GM23338 (cell line): ENCODE data around the gene TSFM. TPM values are rescaled to one million over a fixed set of nuclear protein-coding genes. Genes with fewer than 3 reads are reported as not detected.
"Not testable (repeated sequence)": the region's sequence is repeated elsewhere in the genome, so short reads cannot be mapped to it uniquely, and the experiment has no call there.

Experiments
- ATAC-seq: fragments of 200-7000 bp; cut with Tn5 transposase; 3 replicates; pipeline ENCODE4 v1.9.1; 2020
- DNase-seq: peaks from one replicate; pipeline ENCODE4 v3.0.0-alpha.2; 2015; ENCODE audit warnings: low spot score
- H2AFZ ChIP-seq: fragments of 200-600 bp; sonication (generic); 2 replicates; pipeline ENCODE4 v1.8.0; 2016; ENCODE audit warnings: antibody characterized with exemption, mild to moderate bottlenecking, moderate library complexity
- H3F3A ChIP-seq: fragments of 200-600 bp; sonication (generic); replicated peaks from 2 replicates; pipeline ENCODE4 v1.8.0; 2017; ENCODE audit warnings: antibody characterized with exemption, mixed run types, low read depth
- H3K27ac ChIP-seq: fragments of 200-600 bp; sonication (generic); 2 replicates; pipeline ENCODE4 v1.6.1; 2016; ENCODE audit warnings: low read depth
- H3K27me3 ChIP-seq: fragments of 200-600 bp; sonication (generic); 2 replicates; pipeline ENCODE4 v1.8.0; 2016; ENCODE audit warnings: mild to moderate bottlenecking, mixed run types, moderate library complexity; ENCODE audit not compliant: insufficient read depth
- H3K36me3 ChIP-seq: fragments of 200-600 bp; sonication (generic); 2 replicates; pipeline ENCODE4 v1.8.0; 2016; ENCODE audit warnings: mild to moderate bottlenecking; ENCODE audit not compliant: insufficient read depth
- H3K4me1 ChIP-seq: fragments of 200-600 bp; sonication (generic); 2 replicates; pipeline ENCODE4 v1.8.0; 2016; ENCODE audit warnings: mild to moderate bottlenecking, moderate library complexity; ENCODE audit not compliant: insufficient read depth
- H3K4me2 ChIP-seq: fragments of 200-600 bp; sonication (generic); 2 replicates; pipeline ENCODE4 v1.7.1; 2017; ENCODE audit warnings: mixed run types
- H3K4me3 ChIP-seq: fragments of 200-600 bp; sonication (generic); 2 replicates; pipeline ENCODE4 v1.6.1; 2016; ENCODE audit warnings: mixed run types
- H3K79me2 ChIP-seq: fragments of 200-600 bp; sonication (generic); replicated peaks from 2 replicates; pipeline ENCODE4 v1.8.0; 2017; ENCODE audit warnings: mild to moderate bottlenecking; ENCODE audit not compliant: insufficient read depth
- H3K9me2 ChIP-seq: fragments of 200-600 bp; sonication (generic); 2 replicates; pipeline ENCODE4 v1.8.0; 2017; ENCODE audit not compliant: insufficient read depth
- H4K20me1 ChIP-seq: fragments of 200-600 bp; sonication (generic); replicated peaks from 2 replicates; pipeline ENCODE4 v1.8.0; 2017; ENCODE audit warnings: mild to moderate bottlenecking; ENCODE audit not compliant: insufficient read depth
- H3K27ac Mint-ChIP-seq: 2 replicates; pipeline ENCODE4 v1.8.0; 2020; ENCODE audit warnings: inconsistent platforms, mild to moderate bottlenecking, moderate library complexity, mixed read lengths
- H3K27me3 Mint-ChIP-seq: 3 replicates; pipeline ENCODE4 v1.8.0; 2022; ENCODE audit warnings: low read depth, mild to moderate bottlenecking, moderate library complexity, mixed read lengths, inconsistent platforms; ENCODE audit not compliant: insufficient read depth, poor library complexity
- H3K36me3 Mint-ChIP-seq: 3 replicates; pipeline ENCODE4 v1.8.0; 2021; ENCODE audit warnings: low read depth, mild to moderate bottlenecking, inconsistent platforms, moderate library complexity, mixed read lengths
- H3K4me1 Mint-ChIP-seq: 3 replicates; pipeline ENCODE4 v1.8.0; 2020; ENCODE audit warnings: mild to moderate bottlenecking, inconsistent platforms, mixed read lengths
- H3K4me3 Mint-ChIP-seq: 3 replicates; pipeline ENCODE4 v1.8.0; 2021; ENCODE audit warnings: moderate library complexity, mild to moderate bottlenecking, inconsistent platforms, mixed read lengths
- H3K9me3 Mint-ChIP-seq: 3 replicates; pipeline ENCODE4 v1.8.0; 2020; ENCODE audit warnings: moderate library complexity, mild to moderate bottlenecking, inconsistent platforms, mixed read lengths
- CREB1 ChIP-seq: fragments of 250-450 bp; sonication (Bioruptor Pico); IDR thresholded peaks from 2 replicates; pipeline ENCODE4 v1.5.0; 2020; ENCODE audit warnings: low read depth, mild to moderate bottlenecking, moderate library complexity
- ETS1 ChIP-seq: IDR thresholded peaks from 2 replicates; pipeline ENCODE4 v1.6.1; 2016; ENCODE audit warnings: antibody characterized with exemption
- EZH2 ChIP-seq: fragments of 200-600 bp; sonication (generic); IDR thresholded peaks from one replicate; pipeline ENCODE4 v1.8.0; 2017; ENCODE audit warnings: antibody characterized with exemption, mild to moderate bottlenecking, low read depth; ENCODE audit not compliant: unreplicated experiment
- EZH2phosphoT487 ChIP-seq: fragments of 200-600 bp; sonication (generic); IDR thresholded peaks from one replicate; pipeline ENCODE4 v1.8.1; 2018; ENCODE audit warnings: antibody characterized with exemption; ENCODE audit not compliant: unreplicated experiment
- NANOG ChIP-seq: IDR thresholded peaks from 2 replicates; pipeline ENCODE4 v1.6.1; 2016; ENCODE audit warnings: antibody characterized with exemption, borderline replicate concordance
- POLR2AphosphoS5 ChIP-seq: IDR thresholded peaks from 2 replicates; pipeline ENCODE4 v1.6.1; 2016; ENCODE audit warnings: antibody characterized with exemption, low read depth
- REST ChIP-seq: IDR thresholded peaks from one replicate; pipeline ENCODE4 v1.6.1; 2018; ENCODE audit warnings: antibody characterized with exemption; ENCODE audit not compliant: unreplicated experiment
- STAT1 ChIP-seq: IDR thresholded peaks from one replicate; pipeline ENCODE4 v1.6.1; 2016; ENCODE audit warnings: antibody characterized with exemption; ENCODE audit not compliant: unreplicated experiment
- ZNF331 ChIP-seq: fragments of 250-450 bp; sonication (Bioruptor Pico); IDR thresholded peaks from 2 replicates; pipeline ENCODE4 v1.5.0; 2020; ENCODE audit warnings: low read depth, mild to moderate bottlenecking, moderate library complexity
- polyA plus RNA-seq: library from polyadenylated mRNA; unstranded; fragments of >200 nt; fragmentation: Nextera tagmentation; extraction: Ambion mirVana; gene quantifications from 2 replicates; pipeline ENCODE4 v1.2.1, GENCODE V29; 2016
- total RNA-seq: library from RNA; depleted of rRNA; stranded (reverse); fragments of >200 nt; shearing (Covaris generic); gene quantifications from 2 replicates; pipeline ENCODE4 v1.2.3, GENCODE V29; 2014
- TF ChIP-seq, protein P1 (sequence below): fragments of 250-450 bp; sonication (Bioruptor Pico); IDR thresholded peaks from 2 replicates; pipeline ENCODE4 v1.5.0; 2020; ENCODE audit warnings: mild to moderate bottlenecking, moderate library complexity

TSFM gene
- total and polyA plus RNA-seq, 2 experiments from 2014 or later: 29.5 to 43.1 TPM

GRCh38 chr12:57772429-57773322 is 9.9 kb upstream of the TSFM start, which contains the start of gene EEF1AKMT3:
EEF1AKMT3 (plus strand) TSS chr12:57772614; CDS start chr12:57772725, 111 bp downstream.
- ATAC-seq (peak; percentile 62), DNase-seq (peak; percentile 73)
- H3K4me3 ChIP-seq: peak within 1 kb of the TSS; percentile 78
- Mint-ChIP-seq H3K27me3 (peaks cover 14% of the 10 kb centered on the region), H3K27ac (peak within 1 kb of the TSS; percentile 100), H3K4me1 (peaks cover 7% of the 10 kb centered on the region), H3K36me3 (peaks cover 33% of the 10 kb centered on the region), H3K4me3 (peak within 1 kb of the TSS; percentile 98), H3K9me3 (no peaks in the 10 kb centered on the region; the same call in 2 of the 3 replicates)
- H3K27ac ChIP-seq: peak within 1 kb of the TSS; percentile 95
- H3F3A ChIP-seq: no peaks in the 10 kb centered on the region; the same call in 1 of the 2 replicates
- peaks cover under 1% of the 10 kb centered on the region; the same call in 1 of the 2 replicates for H3K4me1 ChIP-seq
- TF ChIP-seq ETS1: no peak
- no peak for TF ChIP-seq STAT1
- TF ChIP-seq EZH2phosphoT487: no peak
- TF ChIP-seq EZH2: no peak
- no peak for TF ChIP-seq REST
- no peak for TF ChIP-seq ZNF331 (CRISPR knock-in tag)
- no peak for TF ChIP-seq CREB1 (CRISPR knock-in tag)
- TF ChIP-seq NANOG: no peak
- no peak for TF ChIP-seq POLR2AphosphoS5
- TF ChIP-seq, protein P1, sequence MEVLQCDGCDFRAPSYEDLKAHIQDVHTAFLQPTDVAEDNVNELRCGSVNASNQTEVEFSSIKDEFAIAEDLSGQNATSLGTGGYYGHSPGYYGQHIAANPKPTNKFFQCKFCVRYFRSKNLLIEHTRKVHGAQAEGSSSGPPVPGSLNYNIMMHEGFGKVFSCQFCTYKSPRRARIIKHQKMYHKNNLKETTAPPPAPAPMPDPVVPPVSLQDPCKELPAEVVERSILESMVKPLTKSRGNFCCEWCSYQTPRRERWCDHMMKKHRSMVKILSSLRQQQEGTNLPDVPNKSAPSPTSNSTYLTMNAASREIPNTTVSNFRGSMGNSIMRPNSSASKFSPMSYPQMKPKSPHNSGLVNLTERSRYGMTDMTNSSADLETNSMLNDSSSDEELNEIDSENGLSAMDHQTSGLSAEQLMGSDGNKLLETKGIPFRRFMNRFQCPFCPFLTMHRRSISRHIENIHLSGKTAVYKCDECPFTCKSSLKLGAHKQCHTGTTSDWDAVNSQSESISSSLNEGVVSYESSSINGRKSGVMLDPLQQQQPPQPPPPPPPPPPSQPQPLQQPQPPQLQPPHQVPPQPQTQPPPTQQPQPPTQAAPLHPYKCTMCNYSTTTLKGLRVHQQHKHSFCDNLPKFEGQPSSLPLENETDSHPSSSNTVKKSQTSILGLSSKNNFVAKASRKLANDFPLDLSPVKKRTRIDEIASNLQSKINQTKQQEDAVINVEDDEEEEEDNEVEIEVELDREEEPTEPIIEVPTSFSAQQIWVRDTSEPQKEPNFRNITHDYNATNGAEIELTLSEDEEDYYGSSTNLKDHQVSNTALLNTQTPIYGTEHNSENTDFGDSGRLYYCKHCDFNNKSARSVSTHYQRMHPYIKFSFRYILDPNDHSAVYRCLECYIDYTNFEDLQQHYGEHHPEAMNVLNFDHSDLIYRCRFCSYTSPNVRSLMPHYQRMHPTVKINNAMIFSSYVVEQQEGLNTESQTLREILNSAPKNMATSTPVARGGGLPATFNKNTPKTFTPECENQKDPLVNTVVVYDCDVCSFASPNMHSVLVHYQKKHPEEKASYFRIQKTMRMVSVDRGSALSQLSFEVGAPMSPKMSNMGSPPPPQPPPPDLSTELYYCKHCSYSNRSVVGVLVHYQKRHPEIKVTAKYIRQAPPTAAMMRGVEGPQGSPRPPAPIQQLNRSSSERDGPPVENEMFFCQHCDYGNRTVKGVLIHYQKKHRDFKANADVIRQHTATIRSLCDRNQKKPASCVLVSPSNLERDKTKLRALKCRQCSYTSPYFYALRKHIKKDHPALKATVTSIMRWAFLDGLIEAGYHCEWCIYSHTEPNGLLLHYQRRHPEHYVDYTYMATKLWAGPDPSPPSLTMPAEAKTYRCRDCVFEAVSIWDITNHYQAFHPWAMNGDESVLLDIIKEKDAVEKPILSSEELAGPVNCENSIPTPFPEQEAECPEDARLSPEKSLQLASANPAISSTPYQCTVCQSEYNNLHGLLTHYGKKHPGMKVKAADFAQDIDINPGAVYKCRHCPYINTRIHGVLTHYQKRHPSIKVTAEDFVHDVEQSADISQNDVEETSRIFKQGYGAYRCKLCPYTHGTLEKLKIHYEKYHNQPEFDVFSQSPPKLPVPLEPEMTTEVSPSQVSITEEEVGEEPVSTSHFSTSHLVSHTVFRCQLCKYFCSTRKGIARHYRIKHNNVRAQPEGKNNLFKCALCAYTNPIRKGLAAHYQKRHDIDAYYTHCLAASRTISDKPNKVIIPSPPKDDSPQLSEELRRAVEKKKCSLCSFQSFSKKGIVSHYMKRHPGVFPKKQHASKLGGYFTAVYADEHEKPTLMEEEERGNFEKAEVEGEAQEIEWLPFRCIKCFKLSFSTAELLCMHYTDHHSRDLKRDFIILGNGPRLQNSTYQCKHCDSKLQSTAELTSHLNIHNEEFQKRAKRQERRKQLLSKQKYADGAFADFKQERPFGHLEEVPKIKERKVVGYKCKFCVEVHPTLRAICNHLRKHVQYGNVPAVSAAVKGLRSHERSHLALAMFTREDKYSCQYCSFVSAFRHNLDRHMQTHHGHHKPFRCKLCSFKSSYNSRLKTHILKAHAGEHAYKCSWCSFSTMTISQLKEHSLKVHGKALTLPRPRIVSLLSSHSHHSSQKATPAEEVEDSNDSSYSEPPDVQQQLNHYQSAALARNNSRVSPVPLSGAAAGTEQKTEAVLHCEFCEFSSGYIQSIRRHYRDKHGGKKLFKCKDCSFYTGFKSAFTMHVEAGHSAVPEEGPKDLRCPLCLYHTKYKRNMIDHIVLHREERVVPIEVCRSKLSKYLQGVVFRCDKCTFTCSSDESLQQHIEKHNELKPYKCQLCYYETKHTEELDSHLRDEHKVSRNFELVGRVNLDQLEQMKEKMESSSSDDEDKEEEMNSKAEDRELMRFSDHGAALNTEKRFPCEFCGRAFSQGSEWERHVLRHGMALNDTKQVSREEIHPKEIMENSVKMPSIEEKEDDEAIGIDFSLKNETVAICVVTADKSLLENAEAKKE (CRISPR knock-in tag): no peak
- H3K79me2 ChIP-seq: no peaks in the 10 kb centered on the region
- no peaks in the 10 kb centered on the region for H3K9me2 ChIP-seq
- peak within 1 kb of the TSS; percentile 100 for H2AFZ ChIP-seq
- H3K36me3 ChIP-seq: no peaks in the 10 kb centered on the region; the same call in 1 of the 2 replicates
- H4K20me1 ChIP-seq: peaks cover 7% of the 10 kb centered on the region; the same call in 1 of the 2 replicates
- peak within 1 kb of the TSS; percentile 99 for H3K4me2 ChIP-seq
- peaks cover 22% of the 10 kb centered on the region for H3K27me3 ChIP-seq

- H3K36me3 Mint-ChIP-seq: peaks cover 17% of the 10 kb centered on the region
- H3K27ac ChIP-seq, H3K27ac Mint-ChIP-seq, DNase-seq, H3K4me3 ChIP-seq, H3K79me2 ChIP-seq, H3F3A ChIP-seq, ATAC-seq, H3K9me3 Mint-ChIP-seq, H3K4me1 Mint-ChIP-seq, H2AFZ ChIP-seq, H3K4me1 ChIP-seq, H4K20me1 ChIP-seq, H3K9me2 ChIP-seq, H3K4me2 ChIP-seq, H3K36me3 ChIP-seq, H3K4me3 Mint-ChIP-seq: not testable (repeated sequence)
- H3K27me3 ChIP-seq: peaks cover 19% of the 10 kb centered on the region
- peaks cover 12% of the 10 kb centered on the region for H3K27me3 Mint-ChIP-seq
Observed at GRCh38 chr12:57774634-57775033, 8.0 kb upstream of the TSFM start.
